Transverse colon (tissue), 3 donors: ENCODE results near the gene TRAF3.

Source experiments
- EP300 ChIP-seq: sonication (generic); formaldehyde crosslinking; IDR thresholded peaks from one replicate; pipeline ENCODE4 v1.6.1; 2017; ENCODE audit warnings: antibody characterized with exemption, low read depth
- POLR2A ChIP-seq: fragments of 450-650 bp; IDR thresholded peaks from one replicate; pipeline ENCODE4 v1.6.1; 2016; ENCODE audit warnings: antibody characterized with exemption, mild to moderate bottlenecking, moderate library complexity
- TF ChIP-seq, protein P1 (sequence below), 5 experiments: fragments of 200-600 bp in 3 of 5; fragments of 450-650 bp in 2 of 5; sonication (generic) in 3 of 5; IDR thresholded peaks; 1 replicate in 2 of 5; 2 replicates in 3 of 5; pipeline ENCODE4 v1.5.1; 2016 to 2017; ENCODE audit warnings: antibody characterized with exemption in 5 of 5, inconsistent platforms in 3 of 5, mild to moderate bottlenecking in 2 of 5, moderate library complexity in 1 of 5

DNA sequence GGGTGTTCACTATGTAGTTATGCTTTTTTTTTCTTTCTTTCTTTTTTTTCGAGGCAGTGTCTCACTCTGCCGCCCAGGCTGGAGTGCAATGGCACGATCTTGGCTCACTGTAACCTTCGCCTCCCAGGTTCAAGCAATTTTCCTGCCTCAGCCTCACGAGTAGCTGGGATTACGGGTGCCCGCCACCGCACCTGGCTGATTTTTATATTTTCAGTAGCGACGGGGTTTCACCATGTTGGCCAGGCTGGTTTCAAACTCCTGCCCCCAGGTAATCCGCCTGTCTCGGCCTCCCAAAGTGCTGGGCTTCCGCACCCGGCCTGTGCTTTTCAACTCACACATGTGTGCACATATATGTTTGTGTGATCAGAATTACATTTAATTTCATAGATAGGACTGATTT, 106.3 kb downstream of the TRAF3 start:
- TF ChIP-seq, protein P1, sequence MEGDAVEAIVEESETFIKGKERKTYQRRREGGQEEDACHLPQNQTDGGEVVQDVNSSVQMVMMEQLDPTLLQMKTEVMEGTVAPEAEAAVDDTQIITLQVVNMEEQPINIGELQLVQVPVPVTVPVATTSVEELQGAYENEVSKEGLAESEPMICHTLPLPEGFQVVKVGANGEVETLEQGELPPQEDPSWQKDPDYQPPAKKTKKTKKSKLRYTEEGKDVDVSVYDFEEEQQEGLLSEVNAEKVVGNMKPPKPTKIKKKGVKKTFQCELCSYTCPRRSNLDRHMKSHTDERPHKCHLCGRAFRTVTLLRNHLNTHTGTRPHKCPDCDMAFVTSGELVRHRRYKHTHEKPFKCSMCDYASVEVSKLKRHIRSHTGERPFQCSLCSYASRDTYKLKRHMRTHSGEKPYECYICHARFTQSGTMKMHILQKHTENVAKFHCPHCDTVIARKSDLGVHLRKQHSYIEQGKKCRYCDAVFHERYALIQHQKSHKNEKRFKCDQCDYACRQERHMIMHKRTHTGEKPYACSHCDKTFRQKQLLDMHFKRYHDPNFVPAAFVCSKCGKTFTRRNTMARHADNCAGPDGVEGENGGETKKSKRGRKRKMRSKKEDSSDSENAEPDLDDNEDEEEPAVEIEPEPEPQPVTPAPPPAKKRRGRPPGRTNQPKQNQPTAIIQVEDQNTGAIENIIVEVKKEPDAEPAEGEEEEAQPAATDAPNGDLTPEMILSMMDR (IDR thresholded peaks at IDR 0.05): no peak
- TF ChIP-seq POLR2A: no peak
- no peak for TF ChIP-seq EP300
